HG03108 (cell line): Measurements from ENCODE around the gene PPP1R36.
"Not testable (repeated sequence)": the region's sequence is repeated elsewhere in the genome, so short reads cannot be mapped to it uniquely, and the experiment has no call there.

ENCODE experiments used
- ATAC-seq: cut with Tn5 transposase; IDR thresholded peaks from one replicate; pipeline ENCODE4 v1.9.1; 2021; ENCODE audit warnings: moderate library complexity; ENCODE audit not compliant: unreplicated experiment

Gene PPP1R36

GRCh38 chr14:64518229-64518628 is 31.5 kb upstream of the PPP1R36 start:
- ATAC-seq, result no peak

GRCh38 chr14:64520699-64521098 is 29.1 kb upstream of the PPP1R36 start:
- ATAC-seq, result no peak

GRCh38 chr14:64522591-64523355 is 27.0 kb upstream of the PPP1R36 start:
- no peak for ATAC-seq

GRCh38 chr14:64525354-64525753 is 24.4 kb upstream of the PPP1R36 start:
- no peak for ATAC-seq

GRCh38 chr14:64531567-64531966 is 18.2 kb upstream of the PPP1R36 start:
- no peak for ATAC-seq

GRCh38 chr14:64536488-64537245 is 13.1 kb upstream of the PPP1R36 start:
- ATAC-seq, result no peak

- ATAC-seq, result peak; percentile 94
Measured at GRCh38 chr14:64540208-64541202, 9.3 kb upstream of the PPP1R36 start, which contains the start of gene HSPA2. TSS of gene HSPA2 (plus strand) at chr14:64540741. CDS start at chr14:64540850, 109 bp downstream.

GRCh38 chr14:64541261-64541971 is 8.3 kb upstream of the PPP1R36 start:
- no peak for ATAC-seq

- no peak for ATAC-seq
Measured at GRCh38 chr14:64541972-64542835, 7.6 kb upstream of the PPP1R36 start.

- no peak for ATAC-seq
Measured at GRCh38 chr14:64542836-64543201, 6.9 kb upstream of the PPP1R36 start.

- ATAC-seq, result no peak
Measured at GRCh38 chr14:64544607-64545312, 5.0 kb upstream of the PPP1R36 start.

- no peak for ATAC-seq
Measured at GRCh38 chr14:64549016-64549415, 745 bp upstream of the PPP1R36 start.

GRCh38 chr14:64550621-64551333 is 1.0 kb downstream of the PPP1R36 start:
- no peak for ATAC-seq

GRCh38 chr14:64554556-64554955 is 4.8 kb downstream of the PPP1R36 start:
- no peak for ATAC-seq

- no peak for ATAC-seq
Measured at GRCh38 chr14:64556526-64556925, 6.8 kb downstream of the PPP1R36 start.

- ATAC-seq, result not testable (repeated sequence)
Measured at GRCh38 chr14:64558216-64558615, 8.5 kb downstream of the PPP1R36 start.

GRCh38 chr14:64561631-64562030 is 11.9 kb downstream of the PPP1R36 start:
- ATAC-seq, result no peak

GRCh38 chr14:64562436-64562835 is 12.7 kb downstream of the PPP1R36 start:
- no peak for ATAC-seq
